Caco-2 (cell line): Measurements from ENCODE around the gene C5orf58. TPM values are rescaled to one million over a fixed set of nuclear protein-coding genes. Genes with fewer than 3 reads are reported as not detected.

Experiments used
- BruUV-seq: library from RNA; stranded (reverse); fragments of 400-500 nt; replicated peaks from 2 replicates; lab custom pipeline; 2021; lab: Mats Ljungman, UMichigan
- CTCF ChIA-PET: fragments of 300-600 bp; sonication (Branson Sonifier 250); formaldehyde crosslinking; loops from one replicate; lab custom pipeline; 2022; ENCODE audit warnings: antibody characterized with exemption; lab: Charles Lee
- POLR2A ChIA-PET: fragments of 300-600 bp; sonication (Branson Sonifier 250); formaldehyde crosslinking; loops from one replicate; lab custom pipeline; 2022; ENCODE audit warnings: antibody characterized with exemption; lab: Charles Lee
- DNase-seq, 2 experiments: peaks; one replicate each; pipeline versions ENCODE4 v3.0.0 to v3.0.0-alpha.2; 2020 to 2022
- H3K27me3 ChIP-seq: replicated peaks from 2 replicates; pipeline ENCODE4 v1.6.0; 2011; ENCODE audit warnings: low read length; ENCODE audit not compliant: control insufficient read depth, insufficient read depth
- H3K36me3 ChIP-seq: 2 replicates; pipeline ENCODE4 v1.5.1; 2011; ENCODE audit warnings: low read length; ENCODE audit not compliant: control insufficient read depth, insufficient read depth
- H3K4me1 ChIP-seq: fragments of 250-450 bp; sonication (Bioruptor Pico); 2 replicates; pipeline ENCODE4 v1.5.1; 2020; ENCODE audit warnings: mild to moderate bottlenecking
- H3K4me3 ChIP-seq: 2 replicates; pipeline ENCODE4 v1.5.1; 2011; ENCODE audit warnings: low read depth, mild to moderate bottlenecking, control low read depth, low read length
- H3K9me3 ChIP-seq: fragments of 250-450 bp; sonication (Bioruptor Pico); 2 replicates; pipeline ENCODE4 v1.5.1; 2020; ENCODE audit warnings: mild to moderate bottlenecking, moderate library complexity
- H3K27ac Mint-ChIP-seq: one replicate; pipeline ENCODE4 v1.8.0; 2022; ENCODE audit warnings: mixed read lengths; ENCODE audit not compliant: unreplicated experiment
- H3K27me3 Mint-ChIP-seq: one replicate; pipeline ENCODE4 v1.8.0; 2022; ENCODE audit warnings: mixed read lengths; ENCODE audit not compliant: insufficient read depth, unreplicated experiment
- H3K36me3 Mint-ChIP-seq: one replicate; pipeline ENCODE4 v1.8.0; 2022; ENCODE audit warnings: mild to moderate bottlenecking, mixed read lengths; ENCODE audit not compliant: insufficient read depth, unreplicated experiment
- H3K4me1 Mint-ChIP-seq: one replicate; pipeline ENCODE4 v1.8.0; 2022; ENCODE audit warnings: low read depth, mixed read lengths; ENCODE audit not compliant: unreplicated experiment
- H3K4me3 Mint-ChIP-seq: one replicate; pipeline ENCODE4 v1.8.0; 2022; ENCODE audit warnings: mild to moderate bottlenecking, moderate library complexity, mixed read lengths; ENCODE audit not compliant: unreplicated experiment
- H3K9me3 Mint-ChIP-seq: one replicate; pipeline ENCODE4 v1.8.0; 2022; ENCODE audit warnings: mixed read lengths; ENCODE audit not compliant: unreplicated experiment
- intact Hi-C: fragments of 100-400 bp; cut with micrococcal nuclease; formaldehyde crosslinking; loops from one replicate; pipeline ENCODE4 v1.10.0; 2022; ENCODE audit not compliant: unreplicated experiment
- total RNA-seq: library from RNA; stranded (reverse); gene quantifications from 2 replicates; pipeline ENCODE4 v1.2.3, GENCODE V29; 2022
- TF ChIP-seq, protein P1 (sequence below), 2 experiments: fragments of 200-600 bp in 1 of 2; IDR thresholded peaks; 1 replicate in 1 of 2; 2 replicates in 1 of 2; pipeline versions ENCODE4 v1.5.1 to v1.8.0; 2011 to 2022; ENCODE audit warnings: antibody characterized with exemption in 1 of 2, control low read depth in 1 of 2, inconsistent platforms in 1 of 2, low read depth in 1 of 2, low read length in 1 of 2, mild to moderate bottlenecking in 1 of 2, moderate library complexity in 1 of 2; ENCODE audit not compliant: insufficient read depth in 1 of 2, severe bottlenecking in 1 of 2, unreplicated experiment in 1 of 2

The C5orf58 gene
- total RNA-seq, 1 experiment from 2014 or later: not detected

DNA sequence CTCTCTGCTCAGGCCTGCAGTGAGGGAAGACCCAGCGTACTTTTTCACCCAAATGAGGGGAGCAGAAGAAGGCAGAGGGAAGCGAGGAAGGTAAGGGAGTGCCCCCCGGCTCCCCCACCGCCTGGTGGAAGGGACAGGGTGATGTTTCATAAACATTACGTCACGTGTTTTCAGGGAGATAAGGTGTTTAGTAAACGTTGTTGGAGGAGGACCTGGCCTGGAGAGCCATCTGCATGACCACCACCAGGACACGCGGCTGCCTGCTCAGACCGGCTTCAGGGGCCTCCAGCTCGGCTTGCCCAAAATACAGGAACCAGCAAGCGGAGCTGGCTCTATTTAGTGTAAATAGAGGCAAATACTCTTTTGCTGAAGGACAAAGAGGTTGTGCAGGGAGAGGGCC is 40.0 kb upstream of the C5orf58 start:
- intact Hi-C loops: no loop called here
- no TSS peak for BruUV-seq
- H3K27me3 ChIP-seq: no peaks in the 10 kb centered on the region; the same call in 1 of the 2 replicates
- ChIA-PET POLR2A (no interaction called here), CTCF (no interaction called here)
- no peak overlapping the region for H3K4me3 ChIP-seq
- no peaks in the 10 kb centered on the region for H3K36me3 Mint-ChIP-seq
- H3K36me3 ChIP-seq: no peaks in the 10 kb centered on the region
- no peak overlapping the region for H3K4me3 Mint-ChIP-seq
- H3K4me1 Mint-ChIP-seq: no peaks in the 10 kb centered on the region
- H3K4me1 ChIP-seq: no peaks in the 10 kb centered on the region
- no peaks in the 10 kb centered on the region for H3K9me3 ChIP-seq
- no peaks in the 10 kb centered on the region for H3K9me3 Mint-ChIP-seq
- no peak for DNase-seq
- H3K27me3 Mint-ChIP-seq: peaks cover 15% of the 10 kb centered on the region
- no peak overlapping the region for H3K27ac Mint-ChIP-seq
- TF ChIP-seq, protein P1, sequence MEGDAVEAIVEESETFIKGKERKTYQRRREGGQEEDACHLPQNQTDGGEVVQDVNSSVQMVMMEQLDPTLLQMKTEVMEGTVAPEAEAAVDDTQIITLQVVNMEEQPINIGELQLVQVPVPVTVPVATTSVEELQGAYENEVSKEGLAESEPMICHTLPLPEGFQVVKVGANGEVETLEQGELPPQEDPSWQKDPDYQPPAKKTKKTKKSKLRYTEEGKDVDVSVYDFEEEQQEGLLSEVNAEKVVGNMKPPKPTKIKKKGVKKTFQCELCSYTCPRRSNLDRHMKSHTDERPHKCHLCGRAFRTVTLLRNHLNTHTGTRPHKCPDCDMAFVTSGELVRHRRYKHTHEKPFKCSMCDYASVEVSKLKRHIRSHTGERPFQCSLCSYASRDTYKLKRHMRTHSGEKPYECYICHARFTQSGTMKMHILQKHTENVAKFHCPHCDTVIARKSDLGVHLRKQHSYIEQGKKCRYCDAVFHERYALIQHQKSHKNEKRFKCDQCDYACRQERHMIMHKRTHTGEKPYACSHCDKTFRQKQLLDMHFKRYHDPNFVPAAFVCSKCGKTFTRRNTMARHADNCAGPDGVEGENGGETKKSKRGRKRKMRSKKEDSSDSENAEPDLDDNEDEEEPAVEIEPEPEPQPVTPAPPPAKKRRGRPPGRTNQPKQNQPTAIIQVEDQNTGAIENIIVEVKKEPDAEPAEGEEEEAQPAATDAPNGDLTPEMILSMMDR (IDR thresholded peaks at IDR 0.05; ENCODE audit: insufficient read depth in 1 of 2, low read depth in 1 of 2, low read length in 1 of 2, severe bottlenecking in 1 of 2, unreplicated experiment in 1 of 2): no peak

DNA sequence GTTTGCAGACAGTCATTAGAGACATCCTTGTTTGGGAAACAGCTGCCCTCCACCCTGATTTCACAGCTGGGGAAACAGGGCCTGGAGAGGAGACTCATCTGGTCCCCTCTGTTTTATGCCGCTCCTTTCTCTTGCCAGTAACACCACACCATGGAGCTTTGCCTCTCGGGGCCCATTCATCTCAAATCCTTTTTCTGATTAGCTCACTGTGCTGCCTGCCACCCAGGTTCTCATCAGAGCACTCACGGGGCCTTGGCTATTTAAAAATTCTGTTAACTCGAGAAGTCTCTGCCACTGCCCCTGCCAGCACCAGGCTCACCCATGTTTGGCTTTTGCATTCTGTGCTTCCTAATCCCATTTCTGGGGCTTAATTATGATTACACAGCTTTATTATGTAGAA is 36.8 kb upstream of the C5orf58 start:
- BruUV-seq: no TSS peak
- ChIA-PET CTCF (no interaction called here), POLR2A (no interaction called here)
- Histone ChIP-seq H3K4me3 (no peak overlapping the region), H3K4me1 (no peaks in the 10 kb centered on the region), H3K36me3 (no peaks in the 10 kb centered on the region), H3K9me3 (no peaks in the 10 kb centered on the region), H3K27me3 (no peaks in the 10 kb centered on the region; the same call in 1 of the 2 replicates)
- Mint-ChIP-seq H3K27ac (no peak overlapping the region), H3K4me3 (no peak overlapping the region), H3K9me3 (no peaks in the 10 kb centered on the region), H3K4me1 (no peaks in the 10 kb centered on the region), H3K27me3 (peaks cover 8% of the 10 kb centered on the region), H3K36me3 (no peaks in the 10 kb centered on the region)
- TF ChIP-seq, protein P1 (IDR thresholded peaks at IDR 0.05; ENCODE audit: insufficient read depth in 1 of 2, low read depth in 1 of 2, low read length in 1 of 2, severe bottlenecking in 1 of 2, unreplicated experiment in 1 of 2): no peak
- no peak for DNase-seq
- intact Hi-C loops: no loop called here

- TF ChIP-seq, protein P1 (IDR thresholded peaks at IDR 0.05; ENCODE audit: insufficient read depth in 1 of 2, low read depth in 1 of 2, low read length in 1 of 2, severe bottlenecking in 1 of 2, unreplicated experiment in 1 of 2): no peak
- no peaks in the 10 kb centered on the region for H3K36me3 ChIP-seq
- Mint-ChIP-seq H3K36me3 (no peaks in the 10 kb centered on the region), H3K9me3 (no peaks in the 10 kb centered on the region), H3K27me3 (peaks cover 17% of the 10 kb centered on the region), H3K4me3 (no peak overlapping the region), H3K27ac (no peak overlapping the region), H3K4me1 (no peaks in the 10 kb centered on the region)
- intact Hi-C loops: no loop called here
- no peak for DNase-seq
- no peaks in the 10 kb centered on the region; the same call in none of the 2 replicates for H3K27me3 ChIP-seq
- ChIA-PET CTCF (no interaction called here), POLR2A (no interaction called here)
- no peak overlapping the region for H3K4me3 ChIP-seq
- no peaks in the 10 kb centered on the region for H3K4me1 ChIP-seq
- H3K9me3 ChIP-seq: no peaks in the 10 kb centered on the region
- BruUV-seq: no TSS peak
These were observed 31.9 kb upstream of the C5orf58 start for GRCh38 chr5:170200876-170201275.
